PFSK-1 (cell line): ENCODE results near the gene NOL9.

ENCODE experiments used
- FOXP2 ChIP-seq: optimal IDR thresholded peaks from 2 replicates; pipeline ENCODE3; 2011; ENCODE audit warnings: borderline replicate concordance, control low read depth, inconsistent platforms; ENCODE audit not compliant: insufficient read depth; ENCODE audit errors: extremely low read length, extremely low read depth
- POLR2AphosphoS5 ChIP-seq: IDR thresholded peaks from 2 replicates; pipeline ENCODE4 v1.6.1; 2012; ENCODE audit warnings: low read depth, mild to moderate bottlenecking, control low read depth, low read length, moderate library complexity
- SIN3A ChIP-seq: IDR thresholded peaks from 2 replicates; pipeline ENCODE4 v1.6.1; 2012; ENCODE audit warnings: mild to moderate bottlenecking, low read length, moderate library complexity, borderline replicate concordance; ENCODE audit not compliant: insufficient read depth
- TAF1 ChIP-seq: IDR thresholded peaks from 2 replicates; pipeline ENCODE4 v1.6.1; 2012; ENCODE audit warnings: low read length, control low read depth, borderline replicate concordance; ENCODE audit not compliant: insufficient read depth
- TF ChIP-seq, protein P1 (sequence below), 2 experiments: IDR thresholded peaks; 2 replicates each; pipeline versions ENCODE4 v1.6.1 to v1.8.0; 2011 to 2012; ENCODE audit warnings: low read depth in 2 of 2, low read length in 2 of 2, control low read depth in 1 of 2, inconsistent platforms in 1 of 2, mild to moderate bottlenecking in 1 of 2, moderate library complexity in 1 of 2; ENCODE audit not compliant: insufficient read depth in 1 of 2

DNA sequence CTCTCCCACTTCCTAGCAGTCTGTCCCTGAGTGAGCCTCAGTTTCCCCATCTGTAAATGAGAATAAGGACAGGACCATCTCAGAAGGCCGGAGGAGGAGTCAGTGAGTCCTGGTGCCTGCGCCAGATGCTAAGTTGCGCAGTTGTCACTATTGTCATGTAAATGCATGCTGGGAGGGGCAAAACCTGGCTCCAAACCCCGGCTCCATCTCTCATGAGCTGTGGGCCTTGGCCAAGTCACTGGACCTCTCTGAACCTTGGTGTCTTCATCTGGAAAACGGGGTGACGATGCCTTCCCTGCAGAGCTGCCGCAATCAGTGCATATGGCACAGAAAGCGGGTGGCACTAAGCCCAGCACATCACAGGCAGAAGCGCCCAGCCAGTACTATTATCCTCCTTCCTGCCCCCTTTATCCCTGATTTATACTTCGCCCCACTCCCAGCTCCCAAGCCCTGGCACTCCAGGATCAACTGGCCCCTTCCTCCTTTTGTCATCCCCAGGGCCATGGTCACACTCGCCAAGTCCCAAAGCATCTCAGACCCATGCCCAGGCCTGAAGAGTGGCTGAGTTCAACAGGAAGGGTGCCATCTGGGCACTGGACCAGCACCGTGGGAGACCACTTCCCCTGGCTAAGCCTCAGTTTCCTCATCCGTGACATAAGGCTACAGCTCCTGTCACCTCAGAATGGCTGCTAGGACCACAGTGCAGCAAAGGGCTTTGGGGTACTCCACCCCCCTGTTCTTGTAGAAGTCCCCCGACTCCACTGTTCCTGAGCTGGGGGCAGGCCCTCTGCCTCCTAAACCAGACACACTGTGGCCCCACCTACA lies 58.6 kb downstream of the NOL9 start:
- TF ChIP-seq POLR2AphosphoS5 (no peak), SIN3A (no peak), TAF1 (no peak), FOXP2 (no peak)
- TF ChIP-seq, protein P1, sequence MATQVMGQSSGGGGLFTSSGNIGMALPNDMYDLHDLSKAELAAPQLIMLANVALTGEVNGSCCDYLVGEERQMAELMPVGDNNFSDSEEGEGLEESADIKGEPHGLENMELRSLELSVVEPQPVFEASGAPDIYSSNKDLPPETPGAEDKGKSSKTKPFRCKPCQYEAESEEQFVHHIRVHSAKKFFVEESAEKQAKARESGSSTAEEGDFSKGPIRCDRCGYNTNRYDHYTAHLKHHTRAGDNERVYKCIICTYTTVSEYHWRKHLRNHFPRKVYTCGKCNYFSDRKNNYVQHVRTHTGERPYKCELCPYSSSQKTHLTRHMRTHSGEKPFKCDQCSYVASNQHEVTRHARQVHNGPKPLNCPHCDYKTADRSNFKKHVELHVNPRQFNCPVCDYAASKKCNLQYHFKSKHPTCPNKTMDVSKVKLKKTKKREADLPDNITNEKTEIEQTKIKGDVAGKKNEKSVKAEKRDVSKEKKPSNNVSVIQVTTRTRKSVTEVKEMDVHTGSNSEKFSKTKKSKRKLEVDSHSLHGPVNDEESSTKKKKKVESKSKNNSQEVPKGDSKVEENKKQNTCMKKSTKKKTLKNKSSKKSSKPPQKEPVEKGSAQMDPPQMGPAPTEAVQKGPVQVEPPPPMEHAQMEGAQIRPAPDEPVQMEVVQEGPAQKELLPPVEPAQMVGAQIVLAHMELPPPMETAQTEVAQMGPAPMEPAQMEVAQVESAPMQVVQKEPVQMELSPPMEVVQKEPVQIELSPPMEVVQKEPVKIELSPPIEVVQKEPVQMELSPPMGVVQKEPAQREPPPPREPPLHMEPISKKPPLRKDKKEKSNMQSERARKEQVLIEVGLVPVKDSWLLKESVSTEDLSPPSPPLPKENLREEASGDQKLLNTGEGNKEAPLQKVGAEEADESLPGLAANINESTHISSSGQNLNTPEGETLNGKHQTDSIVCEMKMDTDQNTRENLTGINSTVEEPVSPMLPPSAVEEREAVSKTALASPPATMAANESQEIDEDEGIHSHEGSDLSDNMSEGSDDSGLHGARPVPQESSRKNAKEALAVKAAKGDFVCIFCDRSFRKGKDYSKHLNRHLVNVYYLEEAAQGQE (IDR thresholded peaks at IDR 0.05; ENCODE audit: insufficient read depth in 1 of 2, low read depth in 2 of 2, low read length in 2 of 2) = no peak
